Stimulated activated effector memory CD8-positive, alpha-beta T cell treated with anti-CD3 and anti-CD28 coated beads, Interleukin-12 subunit alpha, Interleukin-12 subunit beta, amount 100 ng/mL, for 72 hours (primary cell): Measurements from ENCODE around the gene MRGPRG.

Experiments
- ATAC-seq: fragments of 150-1000 bp; cut with Tn5 transposase; 2 replicates; pipeline ENCODE4 v1.10.0; 2021
- DNase-seq, 2 donors: peaks; one replicate each; pipeline ENCODE4 v3.0.0; 2021 to 2022; ENCODE audit warnings: low spot score in 2 of 2
- H3K27ac Mint-ChIP-seq: one replicate; pipeline ENCODE4 v1.8.0; 2022; ENCODE audit warnings: mild to moderate bottlenecking, mixed read lengths
- H3K36me3 Mint-ChIP-seq: one replicate; pipeline ENCODE4 v1.8.0; 2022; ENCODE audit warnings: mild to moderate bottlenecking, mixed read lengths
- H3K4me1 Mint-ChIP-seq: one replicate; pipeline ENCODE4 v1.8.0; 2022; ENCODE audit warnings: mixed read lengths
- H3K4me3 Mint-ChIP-seq: one replicate; pipeline ENCODE4 v1.8.0; 2022; ENCODE audit warnings: mild to moderate bottlenecking, mixed read lengths
- H3K9me3 Mint-ChIP-seq: one replicate; pipeline ENCODE4 v1.8.0; 2022; ENCODE audit warnings: mixed read lengths

Gene MRGPRG

DNA sequence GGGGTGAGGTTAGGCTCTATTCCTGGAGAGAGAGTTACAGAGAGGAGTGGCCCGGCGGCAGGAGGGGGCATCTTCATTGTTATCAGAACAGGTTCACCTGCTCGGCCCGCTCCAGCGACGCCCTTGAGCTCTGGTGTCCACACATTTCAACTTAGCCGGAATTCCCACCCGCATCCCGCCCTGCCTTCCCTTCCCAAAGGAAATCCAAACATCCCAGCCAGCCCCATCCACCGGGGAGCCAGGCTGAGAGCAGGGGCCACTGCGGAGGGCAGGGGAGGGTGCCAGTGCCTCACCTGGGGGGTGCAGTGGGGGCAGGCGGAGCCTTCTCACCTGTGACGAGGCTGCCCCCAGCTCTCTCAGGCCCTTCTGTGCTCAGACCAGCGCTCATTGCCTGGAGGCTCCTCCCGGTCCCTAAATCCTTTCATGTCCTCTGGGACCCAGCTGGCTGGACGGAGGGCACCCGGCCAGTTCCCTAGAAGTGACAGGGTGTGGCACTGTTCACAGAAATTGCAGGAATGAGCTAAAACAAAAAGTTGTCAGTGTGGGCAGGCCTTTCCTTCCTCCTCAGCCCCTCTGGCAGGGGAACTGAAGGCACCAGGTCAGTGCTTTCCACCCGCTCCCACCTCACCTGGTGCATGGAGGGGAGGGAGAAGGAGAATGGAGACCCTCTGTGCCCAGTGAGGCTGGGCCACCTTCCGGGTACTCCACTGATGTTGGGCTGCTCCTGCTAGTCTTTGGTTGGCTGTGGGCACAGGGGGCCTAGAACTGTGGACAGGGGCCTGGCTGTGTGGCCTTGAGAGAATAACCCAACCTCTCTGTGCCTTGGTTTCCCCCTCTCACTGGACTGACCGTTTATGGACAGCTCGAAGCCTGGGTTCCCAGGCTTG, 2.2 kb upstream of the MRGPRG start:
- H3K4me1 Mint-ChIP-seq: peaks cover 20% of the 10 kb centered on the region
- H3K36me3 Mint-ChIP-seq: no peaks in the 10 kb centered on the region
- ATAC-seq: no peak
- no peak overlapping the region for H3K27ac Mint-ChIP-seq
- no peaks in the 10 kb centered on the region for H3K9me3 Mint-ChIP-seq
- no peak overlapping the region for H3K4me3 Mint-ChIP-seq
- DNase-seq: no peak

DNA sequence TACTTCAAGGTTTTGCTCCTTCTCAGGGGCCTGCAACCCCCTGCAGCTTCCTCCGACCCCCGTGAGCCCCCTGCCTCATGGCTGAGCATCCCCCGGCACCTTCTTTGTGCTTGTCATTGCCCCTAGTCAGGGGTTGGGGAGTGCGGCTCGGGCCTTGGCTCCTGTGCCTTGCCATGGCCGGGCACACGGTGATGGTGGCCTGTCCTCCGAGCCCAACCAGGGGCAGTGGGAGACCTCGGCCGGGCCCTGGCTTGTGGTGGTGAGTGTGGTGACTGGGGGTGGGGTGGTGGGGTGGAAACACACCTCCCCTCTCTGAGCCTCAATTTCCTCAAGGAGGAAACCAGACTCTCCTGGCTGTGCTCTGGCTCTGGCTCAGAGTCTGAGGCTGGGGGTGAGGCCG, 1.5 kb upstream of the MRGPRG start:
- no peak for DNase-seq
- no peak overlapping the region for H3K4me3 Mint-ChIP-seq
- H3K27ac Mint-ChIP-seq: no peak overlapping the region

DNA sequence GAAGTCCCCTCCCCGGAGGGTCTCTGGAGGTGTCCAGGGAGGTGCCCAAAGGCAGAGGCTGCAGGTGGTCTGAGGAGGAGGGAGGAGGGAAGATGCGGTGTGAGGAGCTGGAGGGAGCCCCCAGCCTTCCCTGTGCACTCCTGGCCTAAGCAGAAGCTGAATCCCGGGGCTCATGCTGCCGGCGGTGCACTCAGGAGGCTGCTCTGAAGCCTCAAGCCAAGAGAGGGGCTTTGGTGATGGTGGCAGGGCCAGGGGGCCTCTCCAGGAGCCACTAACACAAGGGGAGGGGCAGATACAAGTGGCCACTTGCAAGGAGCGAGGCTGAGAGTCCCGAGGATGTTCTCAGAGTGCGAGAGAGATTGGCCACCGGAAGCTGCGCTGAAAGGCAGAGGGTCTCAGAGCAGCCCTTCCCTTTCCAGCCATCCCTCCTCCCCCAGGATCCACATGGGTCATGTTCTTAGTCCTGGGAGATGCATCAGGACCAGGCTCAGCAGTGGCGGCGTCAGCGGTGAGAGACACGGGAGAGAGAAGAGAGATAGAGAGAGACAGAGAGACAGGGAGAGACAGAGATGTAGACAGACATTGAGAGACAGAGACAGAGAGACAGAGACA, 774 bp upstream of the MRGPRG start:
- Mint-ChIP-seq H3K4me1 (peaks cover 20% of the 10 kb centered on the region), H3K4me3 (no peak overlapping the region), H3K36me3 (no peaks in the 10 kb centered on the region), H3K27ac (no peak overlapping the region), H3K9me3 (no peaks in the 10 kb centered on the region)
- ATAC-seq: no peak
- no peak for DNase-seq

More for the DNA sequence above, 1.5 kb upstream of the MRGPRG start:
- Mint-ChIP-seq H3K4me1 (peaks cover 20% of the 10 kb centered on the region), H3K36me3 (no peaks in the 10 kb centered on the region), H3K9me3 (no peaks in the 10 kb centered on the region)
- no peak for ATAC-seq

DNA sequence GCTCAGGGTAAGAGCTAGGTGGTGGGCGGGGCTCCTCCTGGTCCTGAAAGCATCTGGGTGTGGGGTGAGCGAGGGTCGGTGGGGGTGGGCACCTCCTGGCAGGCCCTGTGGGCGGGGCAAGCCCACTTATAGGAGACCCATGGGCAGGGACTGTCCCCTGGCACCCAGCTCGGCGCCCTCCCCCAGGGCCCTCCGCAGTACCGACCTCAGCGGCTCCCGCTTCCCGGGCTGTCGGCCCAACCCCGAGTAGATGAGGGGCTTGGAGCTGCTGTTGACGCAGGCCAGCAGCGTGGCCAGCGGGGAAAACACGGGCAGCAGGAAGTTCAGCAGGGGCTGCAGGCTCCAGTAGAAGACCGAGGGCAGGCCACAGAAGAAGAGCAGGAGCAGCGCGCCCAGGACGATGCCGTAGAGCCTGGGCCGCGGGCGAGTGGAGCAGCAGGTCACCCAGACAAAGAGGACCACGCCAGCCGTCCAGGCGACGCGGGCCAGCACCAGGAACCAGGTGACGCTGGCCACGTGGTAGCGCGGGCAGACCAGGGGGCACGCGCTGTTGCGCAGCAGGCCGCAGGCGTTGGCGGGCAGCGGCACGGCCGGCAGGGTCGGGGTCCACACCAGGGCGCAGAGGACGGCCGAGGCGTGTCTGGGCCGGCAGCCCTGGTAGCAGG, 663 bp downstream of the MRGPRG start:
- ATAC-seq (no peak), DNase-seq (no peak)
- H3K9me3 Mint-ChIP-seq: no peaks in the 10 kb centered on the region
- H3K4me1 Mint-ChIP-seq: peaks cover 20% of the 10 kb centered on the region
- no peak overlapping the region for H3K4me3 Mint-ChIP-seq
- H3K27ac Mint-ChIP-seq: no peak overlapping the region
- H3K36me3 Mint-ChIP-seq: no peaks in the 10 kb centered on the region

GRCh38 chr11:3216027-3216525, 2.5 kb downstream of the MRGPRG start:
- H3K9me3 Mint-ChIP-seq: no peaks in the 10 kb centered on the region
- no peaks in the 10 kb centered on the region for H3K36me3 Mint-ChIP-seq
- ATAC-seq: no peak
- H3K27ac Mint-ChIP-seq: no peak overlapping the region
- DNase-seq: no peak
- H3K4me1 Mint-ChIP-seq: peaks cover 15% of the 10 kb centered on the region
- H3K4me3 Mint-ChIP-seq: no peak overlapping the region

DNA sequence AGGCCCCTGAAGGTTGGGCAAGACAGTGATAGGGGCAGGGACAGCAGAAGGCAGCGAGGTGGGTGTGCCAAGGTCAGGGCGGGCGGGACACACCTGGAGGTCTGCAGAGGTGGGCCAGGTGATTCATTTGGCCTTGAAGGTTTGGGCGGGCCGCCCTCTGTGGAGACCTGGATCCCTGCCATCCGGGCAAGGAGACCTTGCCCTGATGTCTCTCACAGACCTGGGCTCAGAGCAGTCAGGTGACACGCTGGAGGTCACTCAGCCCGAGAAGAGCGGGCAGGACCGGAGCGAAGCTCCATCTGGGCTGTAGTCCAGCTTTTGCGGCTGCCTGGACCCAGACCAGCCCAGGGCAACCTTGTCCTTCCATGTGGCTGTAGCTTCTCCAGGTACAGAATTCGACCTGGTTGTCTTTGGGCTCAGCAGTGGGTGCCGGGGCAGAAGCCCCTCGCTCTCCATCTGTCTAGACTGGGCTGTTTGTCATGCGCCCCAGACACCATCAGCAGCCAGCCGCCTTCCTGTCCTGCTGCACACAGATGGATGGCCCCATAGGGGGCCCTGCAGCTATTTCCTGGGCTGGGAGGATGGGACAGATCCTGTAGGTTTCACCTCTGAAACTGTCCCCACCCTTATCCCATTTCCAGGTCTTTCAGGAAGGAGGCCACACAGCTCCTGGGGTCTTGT, 3.1 kb downstream of the MRGPRG start:
- ATAC-seq: no peak
- no peak for DNase-seq
- Mint-ChIP-seq H3K4me3 (no peak overlapping the region), H3K27ac (no peak overlapping the region), H3K4me1 (peaks cover 15% of the 10 kb centered on the region), H3K36me3 (no peaks in the 10 kb centered on the region), H3K9me3 (no peaks in the 10 kb centered on the region)

- no peak overlapping the region for H3K4me3 Mint-ChIP-seq
- ATAC-seq: no peak
- no peak overlapping the region for H3K27ac Mint-ChIP-seq
- H3K36me3 Mint-ChIP-seq: no peaks in the 10 kb centered on the region
- H3K4me1 Mint-ChIP-seq: peaks cover 15% of the 10 kb centered on the region
- DNase-seq: no peak
- no peaks in the 10 kb centered on the region for H3K9me3 Mint-ChIP-seq
Observed at GRCh38 chr11:3214420-3214699, 4.3 kb downstream of the MRGPRG start.

- Mint-ChIP-seq H3K4me1 (peaks cover 15% of the 10 kb centered on the region), H3K4me3 (no peak overlapping the region), H3K9me3 (no peaks in the 10 kb centered on the region), H3K27ac (no peak overlapping the region), H3K36me3 (no peaks in the 10 kb centered on the region)
- DNase-seq (no peak), ATAC-seq (no peak)
Observed at GRCh38 chr11:3213659-3214419, 4.8 kb downstream of the MRGPRG start.

DNA sequence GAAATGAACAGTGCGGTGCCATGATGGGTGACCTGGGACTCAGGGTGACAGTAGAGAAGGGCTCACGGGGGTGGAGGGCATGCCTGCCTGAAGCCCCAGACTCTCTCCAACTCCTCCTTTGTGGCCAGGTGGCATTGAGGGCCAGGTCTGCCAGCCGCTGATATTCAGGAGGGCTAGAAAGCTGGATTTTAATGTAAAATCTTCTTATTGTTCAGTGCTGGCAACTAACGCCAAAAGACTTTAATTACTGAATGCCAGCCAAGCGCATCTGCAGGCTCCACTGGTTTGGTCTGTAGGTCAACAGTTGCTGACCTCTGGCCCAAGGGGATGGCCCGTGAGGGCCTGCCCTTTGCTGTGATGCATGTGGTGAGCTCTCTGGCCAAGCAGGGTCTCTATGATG, 10.3 kb downstream of the MRGPRG start:
- DNase-seq (no peak), ATAC-seq (no peak)
- Mint-ChIP-seq H3K4me1 (peaks cover 12% of the 10 kb centered on the region), H3K4me3 (no peak overlapping the region), H3K36me3 (no peaks in the 10 kb centered on the region), H3K9me3 (no peaks in the 10 kb centered on the region), H3K27ac (no peak overlapping the region)

DNA sequence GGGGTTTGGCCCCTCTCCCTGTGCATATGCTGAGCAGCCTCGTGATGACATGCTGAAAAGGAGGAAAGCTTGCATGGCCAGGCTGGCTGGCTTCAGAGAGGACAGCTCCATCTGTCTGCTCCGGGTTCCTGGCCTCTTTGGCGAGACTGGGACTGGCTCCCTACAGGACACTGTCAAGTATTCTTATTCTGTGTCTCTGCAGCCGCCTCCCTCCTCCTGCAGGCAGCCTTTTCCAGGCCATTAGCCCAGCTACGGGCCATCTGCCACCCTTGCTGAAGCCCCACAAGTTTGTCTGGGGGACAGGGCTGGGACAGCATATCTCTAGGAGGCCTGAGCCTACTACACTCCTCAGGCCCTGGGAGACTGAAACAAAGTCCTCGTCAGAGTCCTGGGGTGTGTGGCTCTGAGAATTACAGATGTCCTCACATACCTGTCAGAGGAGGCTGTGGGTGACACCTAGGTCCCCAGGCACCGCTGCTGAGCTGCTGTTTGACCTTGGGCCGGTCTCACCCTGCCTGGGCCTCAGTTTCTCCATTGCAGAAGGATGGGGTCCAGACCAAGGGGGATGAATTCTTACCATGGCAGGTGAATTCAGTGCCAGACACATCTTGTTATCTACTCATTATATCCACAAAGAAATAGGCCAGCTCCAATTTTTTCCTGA, 11.0 kb downstream of the MRGPRG start:
- ATAC-seq (no peak), DNase-seq (no peak)
- H3K9me3 Mint-ChIP-seq: no peaks in the 10 kb centered on the region
- peaks cover 14% of the 10 kb centered on the region for H3K4me1 Mint-ChIP-seq
- H3K36me3 Mint-ChIP-seq: no peaks in the 10 kb centered on the region
- H3K4me3 Mint-ChIP-seq: no peak overlapping the region
- no peak overlapping the region for H3K27ac Mint-ChIP-seq

DNA sequence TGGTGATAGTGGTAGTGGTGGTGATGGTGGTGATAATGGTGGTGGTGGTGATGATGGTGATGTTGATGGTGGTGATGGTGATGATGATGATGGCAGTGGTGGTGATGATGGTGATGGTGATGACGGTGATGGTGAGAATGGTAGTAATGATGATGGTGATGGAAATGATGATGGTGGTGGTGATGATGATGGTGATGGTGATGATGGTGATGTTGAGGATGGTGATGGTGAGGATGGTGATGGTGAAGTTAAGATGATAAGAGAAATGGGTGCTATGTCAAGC, 11.8 kb downstream of the MRGPRG start:
- H3K4me1 Mint-ChIP-seq: peaks cover 18% of the 10 kb centered on the region

DNA sequence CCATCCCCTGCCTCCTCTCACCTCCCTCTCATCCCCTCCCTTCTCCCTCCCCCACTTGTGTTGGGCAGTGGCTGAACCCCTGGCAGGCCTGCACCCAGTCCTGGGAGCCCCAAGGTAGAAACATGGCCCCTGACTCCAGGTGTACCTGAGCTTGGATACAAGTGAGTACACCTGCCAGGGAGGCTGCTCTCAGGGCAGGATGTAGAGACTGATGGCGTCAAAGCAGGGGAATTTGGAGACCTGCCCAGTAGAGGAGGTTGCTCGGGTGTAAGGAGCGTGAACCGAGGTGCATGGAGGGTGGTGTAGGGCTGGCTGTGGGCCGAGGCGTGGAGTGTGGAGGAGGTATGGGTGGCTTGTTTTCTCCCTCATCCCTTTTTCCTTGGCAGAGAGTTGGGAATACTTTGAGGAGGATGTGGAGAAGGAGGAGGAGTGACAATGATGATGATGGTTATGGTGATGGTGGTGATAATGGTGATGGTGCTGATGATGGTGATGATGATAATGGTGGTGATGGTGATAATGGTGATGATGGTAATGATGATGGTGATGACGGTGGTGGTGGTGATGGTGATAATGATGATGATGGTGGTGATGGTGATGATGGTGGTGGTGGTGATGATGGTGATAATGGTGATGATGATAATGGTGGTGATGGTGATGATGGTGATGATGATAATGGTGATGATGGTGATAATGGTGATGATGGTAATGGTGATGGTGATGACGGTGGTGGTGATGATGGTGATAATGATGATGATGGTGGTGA, 12.3 kb downstream of the MRGPRG start:
- Mint-ChIP-seq H3K36me3 (no peaks in the 10 kb centered on the region), H3K27ac (no peak overlapping the region), H3K4me3 (no peak overlapping the region), H3K9me3 (no peaks in the 10 kb centered on the region), H3K4me1 (peaks cover 18% of the 10 kb centered on the region)
- no peak for DNase-seq
- no peak for ATAC-seq

More for the DNA sequence above, 11.8 kb downstream of the MRGPRG start:
- Mint-ChIP-seq H3K27ac (no peak overlapping the region), H3K9me3 (no peaks in the 10 kb centered on the region), H3K36me3 (no peaks in the 10 kb centered on the region), H3K4me3 (no peak overlapping the region)
- ATAC-seq (no peak), DNase-seq (no peak)

GRCh38 chr11:3205261-3206155, 13.1 kb downstream of the MRGPRG start:
- no peak overlapping the region for H3K27ac Mint-ChIP-seq
- no peak for DNase-seq
- H3K4me1 Mint-ChIP-seq: peaks cover 18% of the 10 kb centered on the region
- H3K9me3 Mint-ChIP-seq: no peaks in the 10 kb centered on the region
- no peaks in the 10 kb centered on the region for H3K36me3 Mint-ChIP-seq
- H3K4me3 Mint-ChIP-seq: no peak overlapping the region
- ATAC-seq: no peak
